ENCODE data around the gene NCKAP5. TPM values are rescaled to one million over a fixed set of nuclear protein-coding genes. Genes with fewer than 3 reads are reported as not detected.

Gene NCKAP5
- polyA plus RNA-seq, 2 of the 4 experiments (the other 2 are of a cell fraction), result 3.0 to 4.1 TPM

- no peak overlapping the region for H3K27ac ChIP-seq
- DNase-seq (ENCODE audit: low read depth in 1 of 2, low spot score in 1 of 2) (no peak), ATAC-seq (no peak), FAIRE-seq (no peak)
- H3K4me1 ChIP-seq, result peaks cover 5% of the 10 kb centered on the region; the same call in 1 of the 3 replicates
- no peak overlapping the region for H3K4me2 ChIP-seq
- TF ChIP-seq, protein P1, sequence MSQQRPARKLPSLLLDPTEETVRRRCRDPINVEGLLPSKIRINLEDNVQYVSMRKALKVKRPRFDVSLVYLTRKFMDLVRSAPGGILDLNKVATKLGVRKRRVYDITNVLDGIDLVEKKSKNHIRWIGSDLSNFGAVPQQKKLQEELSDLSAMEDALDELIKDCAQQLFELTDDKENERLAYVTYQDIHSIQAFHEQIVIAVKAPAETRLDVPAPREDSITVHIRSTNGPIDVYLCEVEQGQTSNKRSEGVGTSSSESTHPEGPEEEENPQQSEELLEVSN (IDR thresholded peaks at IDR 0.05; ENCODE audit: borderline replicate concordance, low read depth), result no peak
- TF ChIP-seq, protein P2, sequence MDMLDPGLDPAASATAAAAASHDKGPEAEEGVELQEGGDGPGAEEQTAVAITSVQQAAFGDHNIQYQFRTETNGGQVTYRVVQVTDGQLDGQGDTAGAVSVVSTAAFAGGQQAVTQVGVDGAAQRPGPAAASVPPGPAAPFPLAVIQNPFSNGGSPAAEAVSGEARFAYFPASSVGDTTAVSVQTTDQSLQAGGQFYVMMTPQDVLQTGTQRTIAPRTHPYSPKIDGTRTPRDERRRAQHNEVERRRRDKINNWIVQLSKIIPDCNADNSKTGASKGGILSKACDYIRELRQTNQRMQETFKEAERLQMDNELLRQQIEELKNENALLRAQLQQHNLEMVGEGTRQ (IDR thresholded peaks at IDR 0.05), result no peak
- no peak for TF ChIP-seq CBX2 (IDR thresholded peaks at IDR 0.05; ENCODE audit: borderline replicate concordance, low read depth)
- TF ChIP-seq ESRRA (IDR thresholded peaks at IDR 0.05; ENCODE audit: borderline replicate concordance, low read length), result no peak
- TF ChIP-seq TP53 (CRISPR knock-in tag; IDR thresholded peaks at IDR 0.05), result no peak
- no peak for TF ChIP-seq JUN (IDR thresholded peaks at IDR 0.05)
- no peak for TF ChIP-seq HEYL (CRISPR knock-in tag; IDR thresholded peaks at IDR 0.05)
- no peak for TF ChIP-seq REST (IDR thresholded peaks at IDR 0.05)
- TF ChIP-seq MAFK (IDR thresholded peaks at IDR 0.05; ENCODE audit: partially characterized antibody), result no peak
- TF ChIP-seq MYC (IDR thresholded peaks at IDR 0.05; ENCODE audit: borderline replicate concordance, low read length), result no peak
- no peak for TF ChIP-seq CEBPB (IDR thresholded peaks at IDR 0.05)
- no peak for TF ChIP-seq KDM1A (IDR thresholded peaks at IDR 0.05; ENCODE audit: low read depth)
- TF ChIP-seq SMC3 (IDR thresholded peaks at IDR 0.05), result no peak
- no peak for TF ChIP-seq CBX8 (IDR thresholded peaks at IDR 0.05)
- no peak for TF ChIP-seq FOSL2 (IDR thresholded peaks at IDR 0.05)
- no peak for TF ChIP-seq FOSL2 (CRISPR knock-in tag; IDR thresholded peaks at IDR 0.05)
- CTCF ChIA-PET, result no interaction called here
- H3K9me3 ChIP-seq, result no peaks in the 10 kb centered on the region
- WGBS (ENCODE audit: missing lambda C conversion rate), result 25% methylated on average over 2 of the region's 2 CpGs
- H3K4me3 ChIP-seq, result no peak overlapping the region
- POLR2A ChIA-PET, result no interaction called here
Observed at GRCh38 chr2:132937629-132938028, 630.6 kb downstream of the NCKAP5 start.

DNA sequence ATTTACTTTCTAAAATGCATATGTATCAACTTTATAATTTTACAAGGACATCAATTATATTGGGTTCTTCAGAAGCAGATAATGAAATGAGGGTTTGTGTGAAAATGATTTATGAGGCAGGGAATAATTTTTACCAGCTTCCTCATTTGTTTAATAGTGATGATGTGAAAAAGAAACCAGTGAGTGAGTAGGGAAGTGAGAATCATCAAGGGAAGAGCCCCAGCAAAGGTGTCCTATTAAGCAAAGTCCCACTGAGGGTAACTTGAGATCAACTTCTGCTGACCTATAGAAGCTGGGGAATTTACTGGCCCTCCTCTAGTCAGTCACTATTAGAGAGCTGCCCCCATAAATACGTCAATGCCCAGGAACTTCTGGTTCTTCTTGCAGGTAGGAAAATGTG is 631.5 kb downstream of the NCKAP5 start:
- no peak overlapping the region for H3K27ac ChIP-seq
- CTCF ChIA-PET, result interaction anchor here (0.8 kb wide), 1 partner anchor 11 kb away, joined by 3 read pairs; no protein-coding TSS in a partner anchor
- H3K4me2 ChIP-seq, result no peak overlapping the region
- TF ChIP-seq MAZ (IDR thresholded peaks at IDR 0.05; ENCODE audit: borderline replicate concordance, low read depth, low read length) (no peak), MYC (IDR thresholded peaks at IDR 0.05; ENCODE audit: borderline replicate concordance, low read length) (no peak), JUNB (IDR thresholded peaks at IDR 0.05) (no peak), CHD4 (IDR thresholded peaks at IDR 0.05; ENCODE audit: borderline replicate concordance) (no peak), PBX3 (IDR thresholded peaks at IDR 0.05) (no peak), RARB (CRISPR knock-in tag; IDR thresholded peaks at IDR 0.05) (no peak), HEYL (CRISPR knock-in tag; IDR thresholded peaks at IDR 0.05) (no peak), POLR2AphosphoS2 (conservative IDR thresholded peaks at IDR 0.05; ENCODE audit: low read length) (no peak)
- TF ChIP-seq, protein P2 (IDR thresholded peaks at IDR 0.05), result no peak
- no peaks in the 10 kb centered on the region for H3K9me3 ChIP-seq
- no peak for ATAC-seq
- no peak for FAIRE-seq
- no peak for DNase-seq (ENCODE audit: low read depth in 1 of 2, low spot score in 1 of 2)
- POLR2A ChIA-PET, result no interaction called here
- no peak overlapping the region for H3K4me3 ChIP-seq
- WGBS (ENCODE audit: missing lambda C conversion rate), result 31% methylated on average over 1 of the region's 1 CpG
- H3K4me1 ChIP-seq, result peaks cover 8% of the 10 kb centered on the region; the same call in 1 of the 3 replicates

All from A549 (cell line).